Measurements from ENCODE around the gene CLPX. TPM values are rescaled to one million over a fixed set of nuclear protein-coding genes. Genes with fewer than 3 reads are reported as not detected.
"Not testable (repeated sequence)": the region's sequence is repeated elsewhere in the genome, so short reads cannot be mapped to it uniquely, and the experiment has no call there.

The CLPX gene
- total RNA-seq, 1 donor, result 52.8 TPM

GRCh38 chr15:65165875-65166274 lies 19.3 kb downstream of the CLPX start:
- H3K27me3 ChIP-seq (ENCODE audit: insufficient read depth, low read length), result no peaks in the 10 kb centered on the region
- no peaks in the 10 kb centered on the region for H3K9me3 ChIP-seq (ENCODE audit: low read depth, low read length)
- H3K4me1 ChIP-seq (ENCODE audit: insufficient read depth, low read length), result no peaks in the 10 kb centered on the region
- no peak overlapping the region for H3K4me3 ChIP-seq (ENCODE audit: low read length)

GRCh38 chr15:65164139-65164538 lies 21.0 kb downstream of the CLPX start:
- Histone ChIP-seq H3K9me3 (ENCODE audit: low read depth, low read length) (no peaks in the 10 kb centered on the region), H3K4me1 (ENCODE audit: insufficient read depth, low read length) (no peaks in the 10 kb centered on the region), H3K27me3 (ENCODE audit: insufficient read depth, low read length) (no peaks in the 10 kb centered on the region), H3K4me3 (ENCODE audit: low read length) (no peak overlapping the region)

- no peak overlapping the region for H3K4me3 ChIP-seq (ENCODE audit: low read length)
Measured at GRCh38 chr15:65163041-65163440, 22.1 kb downstream of the CLPX start.

GRCh38 chr15:65156692-65157091 lies 28.4 kb downstream of the CLPX start:
- Histone ChIP-seq H3K4me3 (ENCODE audit: low read length) (no peak overlapping the region), H3K4me1 (ENCODE audit: insufficient read depth, low read length) (no peaks in the 10 kb centered on the region), H3K9me3 (ENCODE audit: low read depth, low read length) (no peaks in the 10 kb centered on the region), H3K27me3 (ENCODE audit: insufficient read depth, low read length) (no peaks in the 10 kb centered on the region)

More at GRCh38 chr15:65163041-65163440, 22.1 kb downstream of the CLPX start:
- no peaks in the 10 kb centered on the region for H3K9me3 ChIP-seq (ENCODE audit: low read depth, low read length)
- no peaks in the 10 kb centered on the region for H3K27me3 ChIP-seq (ENCODE audit: insufficient read depth, low read length)
- H3K4me1 ChIP-seq (ENCODE audit: insufficient read depth, low read length), result no peaks in the 10 kb centered on the region

- H3K9me3 ChIP-seq (ENCODE audit: low read depth, low read length), result no peaks in the 10 kb centered on the region
- H3K4me3 ChIP-seq (ENCODE audit: low read length), result no peak overlapping the region
- H3K4me1 ChIP-seq (ENCODE audit: insufficient read depth, low read length), result no peaks in the 10 kb centered on the region
- no peaks in the 10 kb centered on the region for H3K27me3 ChIP-seq (ENCODE audit: insufficient read depth, low read length)
Measured at GRCh38 chr15:65154720-65155119, 30.4 kb downstream of the CLPX start.

GRCh38 chr15:65147902-65148301 lies 37.2 kb downstream of the CLPX start:
- Histone ChIP-seq H3K4me1 (ENCODE audit: insufficient read depth, low read length) (no peaks in the 10 kb centered on the region), H3K9me3 (ENCODE audit: low read depth, low read length) (no peaks in the 10 kb centered on the region), H3K4me3 (ENCODE audit: low read length) (no peak overlapping the region), H3K27me3 (ENCODE audit: insufficient read depth, low read length) (no peaks in the 10 kb centered on the region)

GRCh38 chr15:65146438-65146837 lies 38.7 kb downstream of the CLPX start:
- Histone ChIP-seq H3K4me1 (ENCODE audit: insufficient read depth, low read length) (no peaks in the 10 kb centered on the region), H3K4me3 (ENCODE audit: low read length) (no peak overlapping the region), H3K27me3 (ENCODE audit: insufficient read depth, low read length) (no peaks in the 10 kb centered on the region), H3K9me3 (ENCODE audit: low read depth, low read length) (no peaks in the 10 kb centered on the region)

GRCh38 chr15:65138631-65139030 lies 46.5 kb downstream of the CLPX start:
- H3K4me3 ChIP-seq (ENCODE audit: low read length); H3K9me3 ChIP-seq (ENCODE audit: low read depth, low read length); H3K4me1 ChIP-seq (ENCODE audit: insufficient read depth, low read length); H3K27me3 ChIP-seq (ENCODE audit: insufficient read depth, low read length): not testable (repeated sequence)

GRCh38 chr15:65137893-65138292 lies 47.2 kb downstream of the CLPX start:
- not testable (repeated sequence) for H3K27me3 ChIP-seq (ENCODE audit: insufficient read depth, low read length); H3K4me3 ChIP-seq (ENCODE audit: low read length); H3K9me3 ChIP-seq (ENCODE audit: low read depth, low read length); H3K4me1 ChIP-seq (ENCODE audit: insufficient read depth, low read length)

GRCh38 chr15:65137089-65137488 lies 48.1 kb downstream of the CLPX start:
- H3K4me3 ChIP-seq (ENCODE audit: low read length); H3K9me3 ChIP-seq (ENCODE audit: low read depth, low read length); H3K27me3 ChIP-seq (ENCODE audit: insufficient read depth, low read length): not testable (repeated sequence)
- H3K4me1 ChIP-seq (ENCODE audit: insufficient read depth, low read length), result peaks cover 15% of the 10 kb centered on the region

- Histone ChIP-seq H3K4me1 (ENCODE audit: insufficient read depth, low read length) (peaks cover 26% of the 10 kb centered on the region), H3K4me3 (ENCODE audit: low read length) (no peak overlapping the region), H3K27me3 (ENCODE audit: insufficient read depth, low read length) (no peaks in the 10 kb centered on the region), H3K9me3 (ENCODE audit: low read depth, low read length) (no peaks in the 10 kb centered on the region)
Measured at GRCh38 chr15:65134538-65134937, 50.6 kb downstream of the CLPX start.

GRCh38 chr15:65133548-65134200 lies 51.5 kb downstream of the CLPX start, which contains the start of gene PDCD7:
Gene PDCD7, minus strand, starts transcription at chr15:65133808. Its CDS starts 27 bp downstream, at chr15:65133781.
- Histone ChIP-seq H3K9me3 (ENCODE audit: low read depth, low read length) (no peaks in the 10 kb centered on the region), H3K27me3 (ENCODE audit: insufficient read depth, low read length) (no peaks in the 10 kb centered on the region), H3K4me3 (ENCODE audit: low read length) (peak within 1 kb of the TSS; percentile 71), H3K4me1 (ENCODE audit: insufficient read depth, low read length) (peaks cover 26% of the 10 kb centered on the region)

- Histone ChIP-seq H3K9me3 (ENCODE audit: low read depth, low read length) (no peaks in the 10 kb centered on the region), H3K4me3 (ENCODE audit: low read length) (peak overlapping the region; percentile 71), H3K4me1 (ENCODE audit: insufficient read depth, low read length) (peaks cover 26% of the 10 kb centered on the region), H3K27me3 (ENCODE audit: insufficient read depth, low read length) (no peaks in the 10 kb centered on the region)
Measured at GRCh38 chr15:65132878-65133547, 52.1 kb downstream of the CLPX start.

GRCh38 chr15:65130941-65131340 lies 54.2 kb downstream of the CLPX start:
- H3K4me1 ChIP-seq (ENCODE audit: insufficient read depth, low read length), result peaks cover 26% of the 10 kb centered on the region
- H3K9me3 ChIP-seq (ENCODE audit: low read depth, low read length), result no peaks in the 10 kb centered on the region
- H3K27me3 ChIP-seq (ENCODE audit: insufficient read depth, low read length), result no peaks in the 10 kb centered on the region
- H3K4me3 ChIP-seq (ENCODE audit: low read length), result no peak overlapping the region

- H3K4me1 ChIP-seq (ENCODE audit: insufficient read depth, low read length), result no peaks in the 10 kb centered on the region
- no peak overlapping the region for H3K4me3 ChIP-seq (ENCODE audit: low read length)
- no peaks in the 10 kb centered on the region for H3K9me3 ChIP-seq (ENCODE audit: low read depth, low read length)
Measured at GRCh38 chr15:65115542-65115941, 69.6 kb downstream of the CLPX start.

GRCh38 chr15:65115086-65115485 lies 70.1 kb downstream of the CLPX start, which contains the start of gene UBAP1L:
Gene UBAP1L, minus strand, starts transcription at chr15:65115200. Its CDS starts 8,985 bp downstream, at chr15:65106215.
- Histone ChIP-seq H3K4me1 (ENCODE audit: insufficient read depth, low read length) (no peaks in the 10 kb centered on the region), H3K4me3 (ENCODE audit: low read length) (no peak within 1 kb of the TSS), H3K9me3 (ENCODE audit: low read depth, low read length) (no peaks in the 10 kb centered on the region), H3K27me3 (ENCODE audit: insufficient read depth, low read length) (no peaks in the 10 kb centered on the region)

More at GRCh38 chr15:65115542-65115941, 69.6 kb downstream of the CLPX start:
- no peaks in the 10 kb centered on the region for H3K27me3 ChIP-seq (ENCODE audit: insufficient read depth, low read length)
